Neutrophil (primary cell): ENCODE measurements around the gene PIGV.
A peak's percentile ranks its signal among the peaks of the same experiment; 100 is the strongest.
"Not testable (repeated sequence)": the region's sequence is repeated elsewhere in the genome, so short reads cannot be mapped to it uniquely, and the experiment has no call there.

ENCODE experiments used
- H3K27ac ChIP-seq: fragments of 200-600 bp; sonication (generic); 2 replicates; pipeline ENCODE4 v1.5.1; 2016; ENCODE audit warnings: mild to moderate bottlenecking, moderate library complexity
- H3K27me3 ChIP-seq: fragments of 200-600 bp; sonication (generic); 2 replicates; pipeline ENCODE4 v1.6.0; 2016; ENCODE audit warnings: mild to moderate bottlenecking
- H3K36me3 ChIP-seq: fragments of 200-600 bp; sonication (generic); 2 replicates; pipeline ENCODE4 v1.5.1; 2017
- H3K4me1 ChIP-seq, 2 experiments: fragments of 200-600 bp in 1 of 2; sonication (generic) in 1 of 2; 1 replicate in 1 of 2; 2 replicates in 1 of 2; pipeline versions ENCODE4 v1.5.1 to v1.6.1; 2013 to 2016; ENCODE audit warnings: low read depth in 1 of 2, low read length in 1 of 2, mild to moderate bottlenecking in 1 of 2, moderate library complexity in 1 of 2; ENCODE audit not compliant: control insufficient read depth in 1 of 2, insufficient read depth in 1 of 2
- H3K4me3 ChIP-seq, 2 experiments: fragments of 200-600 bp in 1 of 2; sonication (generic) in 1 of 2; 1 replicate in 1 of 2; 2 replicates in 1 of 2; pipeline ENCODE4 v1.5.1; 2013 to 2016; ENCODE audit warnings: low read depth in 1 of 2, low read length in 1 of 2, mild to moderate bottlenecking in 1 of 2, moderate library complexity in 1 of 2
- H3K9me3 ChIP-seq: fragments of 200-600 bp; sonication (generic); 2 replicates; pipeline ENCODE4 v1.5.1; 2016
- CTCF ChIP-seq: fragments of 200-600 bp; sonication (generic); IDR thresholded peaks from 2 replicates; pipeline ENCODE4 v1.5.1; 2016; ENCODE audit warnings: antibody characterized with exemption

PIGV gene

GRCh38 chr1:26833432-26834405 lies 46.0 kb downstream of the PIGV start:
- Histone ChIP-seq H3K4me1 (peaks cover 73 to 80% of the 10 kb centered on the region in 2 experiments), H3K27me3 (no peaks in the 10 kb centered on the region), H3K9me3 (no peaks in the 10 kb centered on the region), H3K4me3 (peak overlapping the region; percentile 76 to 100), H3K27ac (peak overlapping the region; percentile 93), H3K36me3 (peaks cover 81% of the 10 kb centered on the region)
- peak; percentile 90 for TF ChIP-seq CTCF

GRCh38 chr1:26837665-26838064 lies 49.9 kb downstream of the PIGV start:
- H3K4me1 ChIP-seq: peaks cover 38 to 48% of the 10 kb centered on the region in 2 experiments
- not testable (repeated sequence) for H3K4me3 ChIP-seq

GRCh38 chr1:26838474-26839338 lies 51.0 kb downstream of the PIGV start:
- no peak for TF ChIP-seq CTCF
- no peaks in the 10 kb centered on the region for H3K27me3 ChIP-seq
- H3K27ac ChIP-seq: peak overlapping the region; percentile 59
- H3K36me3 ChIP-seq: peaks cover 99% of the 10 kb centered on the region
- no peak overlapping the region for H3K4me3 ChIP-seq
- H3K4me1 ChIP-seq: peaks cover 28 to 39% of the 10 kb centered on the region in 2 experiments
- no peaks in the 10 kb centered on the region for H3K9me3 ChIP-seq

More at GRCh38 chr1:26837665-26838064, 49.9 kb downstream of the PIGV start:
- peaks cover 97% of the 10 kb centered on the region for H3K36me3 ChIP-seq
- H3K27me3 ChIP-seq, H3K27ac ChIP-seq, H3K9me3 ChIP-seq: not testable (repeated sequence)

- no peak for TF ChIP-seq CTCF
- Histone ChIP-seq H3K4me3 (no peak overlapping the region), H3K27ac (peak overlapping the region; percentile 59), H3K9me3 (no peaks in the 10 kb centered on the region), H3K4me1 (peaks cover 21 to 33% of the 10 kb centered on the region in 2 experiments), H3K27me3 (no peaks in the 10 kb centered on the region), H3K36me3 (peaks cover 99% of the 10 kb centered on the region)
These were observed 51.6 kb downstream of the PIGV start for GRCh38 chr1:26839339-26839722.

GRCh38 chr1:26839779-26840178 lies 52.0 kb downstream of the PIGV start:
- TF ChIP-seq CTCF: no peak
- peaks cover 99% of the 10 kb centered on the region for H3K36me3 ChIP-seq
- peaks cover 17 to 28% of the 10 kb centered on the region in 2 experiments for H3K4me1 ChIP-seq
- no peaks in the 10 kb centered on the region for H3K27me3 ChIP-seq
- H3K27ac ChIP-seq: peak overlapping the region; percentile 59
- no peaks in the 10 kb centered on the region for H3K9me3 ChIP-seq
- no peak overlapping the region for H3K4me3 ChIP-seq
